Measurements from ENCODE around the gene TTBK2.

The TTBK2 gene

GRCh38 chr15:42744195-42744594 lies 176.4 kb downstream of the TTBK2 start:
- H4K8ac ChIP-seq (ENCODE audit: low read length): no peak overlapping the region
- H2BK12ac ChIP-seq (ENCODE audit: low read length in 2 of 2): no peak overlapping the region
- H3K14ac ChIP-seq (ENCODE audit: low read length in 2 of 2): no peak overlapping the region
- no peak overlapping the region for H3K23ac ChIP-seq (ENCODE audit: low read length in 2 of 2)
- H3K18ac ChIP-seq (ENCODE audit: low read depth in 1 of 2, low read length in 2 of 2): no peak overlapping the region
- H2AFZ ChIP-seq (ENCODE audit: low read depth, low read length): no peak overlapping the region
- H3K79me1 ChIP-seq (replicated peaks; ENCODE audit: low read length, poor library complexity, severe bottlenecking): peaks cover 14% of the 10 kb centered on the region
- no peak overlapping the region for H3K9ac ChIP-seq (ENCODE audit: low read length)
- H3K4ac ChIP-seq (ENCODE audit: low read depth in 1 of 2, low read length in 2 of 2): no peak overlapping the region
- no peak for DNase-seq
- H3K4me3 ChIP-seq (ENCODE audit: insufficient read depth in 1 of 2, low read depth in 1 of 2, low read length in 2 of 2): no peak overlapping the region
- no peaks in the 10 kb centered on the region for H3K27me3 ChIP-seq (ENCODE audit: control insufficient read depth in 1 of 2, insufficient read depth in 1 of 2, low read length in 2 of 2)
- no peak overlapping the region for H2AK5ac ChIP-seq (ENCODE audit: low read length, severe bottlenecking)
- H2BK15ac ChIP-seq (ENCODE audit: low read depth, poor library complexity, severe bottlenecking): no peak overlapping the region
- H3K4me1 ChIP-seq (ENCODE audit: control insufficient read depth, insufficient read depth, low read depth, low read length): no peaks in the 10 kb centered on the region
- no peak overlapping the region for H2BK120ac ChIP-seq (ENCODE audit: low read depth, low read length)
- H3K4me2 ChIP-seq (ENCODE audit: low read length, poor library complexity, severe bottlenecking): no peak overlapping the region
- no peak overlapping the region for H3K27ac ChIP-seq (ENCODE audit: low read length, poor library complexity, severe bottlenecking)
- H3K9me3 ChIP-seq (ENCODE audit: control insufficient read depth, low read length): no peaks in the 10 kb centered on the region
- no peak overlapping the region for H2BK5ac ChIP-seq (ENCODE audit: low read depth, low read length, poor library complexity, severe bottlenecking)
- peaks cover 9 to 13% of the 10 kb centered on the region in 2 experiments for H3K36me3 ChIP-seq (ENCODE audit: control insufficient read depth in 1 of 2, insufficient read depth in 2 of 2, low read depth in 1 of 2, low read length in 2 of 2)
- H4K91ac ChIP-seq (ENCODE audit: low read length): no peak overlapping the region
- no CpG with 5 or more reads among the region's 1 CpG for WGBS

GRCh38 chr15:42742149-42742548 lies 178.4 kb downstream of the TTBK2 start:
- H3K18ac ChIP-seq (ENCODE audit: low read depth in 1 of 2, low read length in 2 of 2): no peak overlapping the region
- H3K79me1 ChIP-seq (replicated peaks; ENCODE audit: low read length, poor library complexity, severe bottlenecking): peaks cover 11% of the 10 kb centered on the region
- H3K4ac ChIP-seq (ENCODE audit: low read depth in 1 of 2, low read length in 2 of 2): no peak overlapping the region
- H4K91ac ChIP-seq (ENCODE audit: low read length): no peak overlapping the region
- H3K27me3 ChIP-seq (ENCODE audit: control insufficient read depth in 1 of 2, insufficient read depth in 1 of 2, low read length in 2 of 2): no peaks in the 10 kb centered on the region
- H3K4me2 ChIP-seq (ENCODE audit: low read length, poor library complexity, severe bottlenecking): no peak overlapping the region
- no peak overlapping the region for H2AFZ ChIP-seq (ENCODE audit: low read depth, low read length)
- H3K9me3 ChIP-seq (ENCODE audit: control insufficient read depth, low read length): no peaks in the 10 kb centered on the region
- H2BK120ac ChIP-seq (ENCODE audit: low read depth, low read length): no peak overlapping the region
- H3K4me3 ChIP-seq (ENCODE audit: insufficient read depth in 1 of 2, low read depth in 1 of 2, low read length in 2 of 2): no peak overlapping the region
- H2BK12ac ChIP-seq (ENCODE audit: low read length in 2 of 2): no peak overlapping the region
- H3K27ac ChIP-seq (ENCODE audit: low read length, poor library complexity, severe bottlenecking): no peak overlapping the region
- H3K14ac ChIP-seq (ENCODE audit: low read length in 2 of 2): no peak overlapping the region
- peaks cover 9 to 13% of the 10 kb centered on the region in 2 experiments for H3K36me3 ChIP-seq (ENCODE audit: control insufficient read depth in 1 of 2, insufficient read depth in 2 of 2, low read depth in 1 of 2, low read length in 2 of 2)
- no peak overlapping the region for H2BK5ac ChIP-seq (ENCODE audit: low read depth, low read length, poor library complexity, severe bottlenecking)
- H3K23ac ChIP-seq (ENCODE audit: low read length in 2 of 2): no peak overlapping the region
- no peak overlapping the region for H2AK5ac ChIP-seq (ENCODE audit: low read length, severe bottlenecking)
- H2BK15ac ChIP-seq (ENCODE audit: low read depth, poor library complexity, severe bottlenecking): no peak overlapping the region
- no peak for DNase-seq
- no peak overlapping the region for H4K8ac ChIP-seq (ENCODE audit: low read length)
- 93% methylated on average over 4 of the region's 4 CpGs for WGBS
- peaks cover 4% of the 10 kb centered on the region for H3K4me1 ChIP-seq (ENCODE audit: control insufficient read depth, insufficient read depth, low read depth, low read length)
- H3K9ac ChIP-seq (ENCODE audit: low read length): no peak overlapping the region

- no peak overlapping the region for H3K4me3 ChIP-seq (ENCODE audit: insufficient read depth in 1 of 2, low read depth in 1 of 2, low read length in 2 of 2)
- H2BK5ac ChIP-seq (ENCODE audit: low read depth, low read length, poor library complexity, severe bottlenecking): no peak overlapping the region
- H2BK12ac ChIP-seq (ENCODE audit: low read length in 2 of 2): no peak overlapping the region
- peaks cover 4% of the 10 kb centered on the region for H3K4me1 ChIP-seq (ENCODE audit: control insufficient read depth, insufficient read depth, low read depth, low read length)
- H3K27ac ChIP-seq (ENCODE audit: low read length, poor library complexity, severe bottlenecking): no peak overlapping the region
- no peak overlapping the region for H3K4ac ChIP-seq (ENCODE audit: low read depth in 1 of 2, low read length in 2 of 2)
- no peak overlapping the region for H2BK15ac ChIP-seq (ENCODE audit: low read depth, poor library complexity, severe bottlenecking)
- H2BK120ac ChIP-seq (ENCODE audit: low read depth, low read length): no peak overlapping the region
- no peak overlapping the region for H3K4me2 ChIP-seq (ENCODE audit: low read length, poor library complexity, severe bottlenecking)
- H2AK5ac ChIP-seq (ENCODE audit: low read length, severe bottlenecking): no peak overlapping the region
- no peak overlapping the region for H2AFZ ChIP-seq (ENCODE audit: low read depth, low read length)
- no peak overlapping the region for H3K18ac ChIP-seq (ENCODE audit: low read depth in 1 of 2, low read length in 2 of 2)
- H3K79me1 ChIP-seq (replicated peaks; ENCODE audit: low read length, poor library complexity, severe bottlenecking): peaks cover 11% of the 10 kb centered on the region
- no peak overlapping the region for H4K8ac ChIP-seq (ENCODE audit: low read length)
- DNase-seq: no peak
- no peak overlapping the region for H3K23ac ChIP-seq (ENCODE audit: low read length in 2 of 2)
- H3K27me3 ChIP-seq (ENCODE audit: control insufficient read depth in 1 of 2, insufficient read depth in 1 of 2, low read length in 2 of 2): no peaks in the 10 kb centered on the region
- no peak overlapping the region for H3K14ac ChIP-seq (ENCODE audit: low read length in 2 of 2)
- WGBS: 100% methylated on average over 2 of the region's 2 CpGs
- peaks cover 5 to 13% of the 10 kb centered on the region in 2 experiments for H3K36me3 ChIP-seq (ENCODE audit: control insufficient read depth in 1 of 2, insufficient read depth in 2 of 2, low read depth in 1 of 2, low read length in 2 of 2)
- H3K9ac ChIP-seq (ENCODE audit: low read length): no peak overlapping the region
- no peaks in the 10 kb centered on the region for H3K9me3 ChIP-seq (ENCODE audit: control insufficient read depth, low read length)
- no peak overlapping the region for H4K91ac ChIP-seq (ENCODE audit: low read length)
Observed at GRCh38 chr15:42741710-42742109, 178.9 kb downstream of the TTBK2 start.

DNA sequence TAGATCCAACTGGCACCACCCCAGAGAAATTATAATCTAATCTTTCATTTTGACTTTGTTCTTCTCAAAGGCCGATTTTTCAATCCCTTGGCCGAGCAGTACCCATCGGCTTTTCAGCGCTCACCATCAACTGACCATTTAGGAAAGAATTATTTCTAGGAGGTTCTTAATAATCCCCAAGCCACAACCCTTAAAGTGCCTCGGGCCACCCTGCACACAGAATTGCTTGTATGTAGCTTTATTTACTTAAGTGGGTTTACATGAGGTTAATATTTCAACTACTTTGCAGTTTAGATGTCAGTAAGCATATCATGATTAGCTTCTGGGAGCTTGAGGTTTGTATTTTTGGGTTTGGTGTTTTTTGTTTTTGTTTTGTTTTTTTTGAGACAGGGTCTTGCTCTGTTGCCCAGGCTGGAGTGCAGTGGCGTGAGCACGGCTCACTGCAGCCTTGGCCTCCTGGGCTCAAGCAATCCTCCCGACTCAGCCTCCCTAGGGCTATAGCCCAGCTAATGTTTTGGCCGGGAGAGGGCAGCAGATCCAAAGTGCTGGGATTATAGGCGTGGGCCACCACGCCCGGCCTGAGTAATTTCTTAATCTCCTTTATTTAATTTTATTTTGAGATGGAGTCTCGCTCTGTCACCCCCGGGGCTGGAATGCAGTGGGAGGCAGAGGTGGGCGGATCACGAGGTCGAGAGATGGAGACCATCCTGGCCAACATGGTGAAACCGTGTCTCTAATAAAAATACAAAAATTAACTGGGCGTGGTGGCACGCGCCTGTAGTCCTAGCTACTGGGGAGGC lies 182.8 kb downstream of the TTBK2 start:
- Histone ChIP-seq H3K9ac (ENCODE audit: low read length) (peak overlapping the region; percentile 96), H2BK120ac (ENCODE audit: low read depth, low read length) (no peak overlapping the region), H3K4ac (ENCODE audit: low read depth in 1 of 2, low read length in 2 of 2) (no peak overlapping the region), H3K4me1 (ENCODE audit: control insufficient read depth, insufficient read depth, low read depth, low read length) (peaks cover 12% of the 10 kb centered on the region), H3K18ac (ENCODE audit: low read depth in 1 of 2, low read length in 2 of 2) (no peak overlapping the region), H4K91ac (ENCODE audit: low read length) (no peak overlapping the region), H2BK12ac (ENCODE audit: low read length in 2 of 2) (no peak overlapping the region), H3K4me3 (ENCODE audit: insufficient read depth in 1 of 2, low read depth in 1 of 2, low read length in 2 of 2) (peak overlapping the region in 1 of 2 experiments; percentile 85), H2BK5ac (ENCODE audit: low read depth, low read length, poor library complexity, severe bottlenecking) (peak overlapping the region; percentile 69), H3K79me1 (replicated peaks; ENCODE audit: low read length, poor library complexity, severe bottlenecking) (peaks cover 37% of the 10 kb centered on the region), H3K27ac (ENCODE audit: low read length, poor library complexity, severe bottlenecking) (peak overlapping the region; percentile 90), H3K14ac (ENCODE audit: low read length in 2 of 2) (no peak overlapping the region), H2AK5ac (ENCODE audit: low read length, severe bottlenecking) (peak overlapping the region; percentile 10), H3K9me3 (ENCODE audit: control insufficient read depth, low read length) (no peaks in the 10 kb centered on the region), H4K8ac (ENCODE audit: low read length) (peak overlapping the region; percentile 49), H3K36me3 (ENCODE audit: control insufficient read depth in 1 of 2, insufficient read depth in 2 of 2, low read depth in 1 of 2, low read length in 2 of 2) (peaks cover 25 to 28% of the 10 kb centered on the region in 2 experiments), H2AFZ (ENCODE audit: low read depth, low read length) (no peak overlapping the region), H3K23ac (ENCODE audit: low read length in 2 of 2) (no peak overlapping the region), H3K27me3 (ENCODE audit: control insufficient read depth in 1 of 2, insufficient read depth in 1 of 2, low read length in 2 of 2) (no peaks in the 10 kb centered on the region), H3K4me2 (ENCODE audit: low read length, poor library complexity, severe bottlenecking) (peak overlapping the region; percentile 97), H2BK15ac (ENCODE audit: low read depth, poor library complexity, severe bottlenecking) (no peak overlapping the region)
- WGBS: 95% methylated on average over 13 of the region's 21 CpGs
- DNase-seq: no peak

Data from mesenchymal stem cell (in vitro differentiated cells and primary cell).